ENCODE measurements around the gene ANKHD1.

The ANKHD1 gene

GRCh38 chr5:140569197-140569596 lies 167.6 kb downstream of the ANKHD1 start:
- no peak for DNase-seq (ENCODE audit: low read depth in 1 of 2, low spot score in 1 of 2)
- Histone ChIP-seq H3K4me3 (replicated peaks; ENCODE audit: insufficient read depth, low read length) (no peak overlapping the region), H3K27me3 (ENCODE audit: insufficient read depth, poor library complexity, severe bottlenecking) (no peaks in the 10 kb centered on the region), H3K27ac (replicated peaks) (no peak overlapping the region)
- TF ChIP-seq POLR2AphosphoS5 (IDR thresholded peaks at IDR 0.05; ENCODE audit: low read depth): no peak
- TF ChIP-seq, protein P1, sequence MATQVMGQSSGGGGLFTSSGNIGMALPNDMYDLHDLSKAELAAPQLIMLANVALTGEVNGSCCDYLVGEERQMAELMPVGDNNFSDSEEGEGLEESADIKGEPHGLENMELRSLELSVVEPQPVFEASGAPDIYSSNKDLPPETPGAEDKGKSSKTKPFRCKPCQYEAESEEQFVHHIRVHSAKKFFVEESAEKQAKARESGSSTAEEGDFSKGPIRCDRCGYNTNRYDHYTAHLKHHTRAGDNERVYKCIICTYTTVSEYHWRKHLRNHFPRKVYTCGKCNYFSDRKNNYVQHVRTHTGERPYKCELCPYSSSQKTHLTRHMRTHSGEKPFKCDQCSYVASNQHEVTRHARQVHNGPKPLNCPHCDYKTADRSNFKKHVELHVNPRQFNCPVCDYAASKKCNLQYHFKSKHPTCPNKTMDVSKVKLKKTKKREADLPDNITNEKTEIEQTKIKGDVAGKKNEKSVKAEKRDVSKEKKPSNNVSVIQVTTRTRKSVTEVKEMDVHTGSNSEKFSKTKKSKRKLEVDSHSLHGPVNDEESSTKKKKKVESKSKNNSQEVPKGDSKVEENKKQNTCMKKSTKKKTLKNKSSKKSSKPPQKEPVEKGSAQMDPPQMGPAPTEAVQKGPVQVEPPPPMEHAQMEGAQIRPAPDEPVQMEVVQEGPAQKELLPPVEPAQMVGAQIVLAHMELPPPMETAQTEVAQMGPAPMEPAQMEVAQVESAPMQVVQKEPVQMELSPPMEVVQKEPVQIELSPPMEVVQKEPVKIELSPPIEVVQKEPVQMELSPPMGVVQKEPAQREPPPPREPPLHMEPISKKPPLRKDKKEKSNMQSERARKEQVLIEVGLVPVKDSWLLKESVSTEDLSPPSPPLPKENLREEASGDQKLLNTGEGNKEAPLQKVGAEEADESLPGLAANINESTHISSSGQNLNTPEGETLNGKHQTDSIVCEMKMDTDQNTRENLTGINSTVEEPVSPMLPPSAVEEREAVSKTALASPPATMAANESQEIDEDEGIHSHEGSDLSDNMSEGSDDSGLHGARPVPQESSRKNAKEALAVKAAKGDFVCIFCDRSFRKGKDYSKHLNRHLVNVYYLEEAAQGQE (IDR thresholded peaks at IDR 0.05; ENCODE audit: insufficient replicate concordance, low read depth): no peak
- no peak for TF ChIP-seq SPI1 (IDR thresholded peaks at IDR 0.05; ENCODE audit: borderline replicate concordance, low read depth)
- TF ChIP-seq CTCF (IDR thresholded peaks at IDR 0.05; ENCODE audit: insufficient read depth, low read length): no peak

- TF ChIP-seq CTCF (IDR thresholded peaks at IDR 0.05; ENCODE audit: insufficient read depth, low read length) (no peak), POLR2AphosphoS5 (IDR thresholded peaks at IDR 0.05; ENCODE audit: low read depth) (no peak), SPI1 (IDR thresholded peaks at IDR 0.05; ENCODE audit: borderline replicate concordance, low read depth) (no peak), GABPA (IDR thresholded peaks at IDR 0.05; ENCODE audit: low read depth) (no peak)
- TF ChIP-seq, protein P1 (IDR thresholded peaks at IDR 0.05; ENCODE audit: insufficient replicate concordance, low read depth): no peak
- Histone ChIP-seq H3K27ac (replicated peaks) (no peak overlapping the region), H3K4me3 (replicated peaks; ENCODE audit: insufficient read depth, low read length) (no peak overlapping the region), H3K27me3 (ENCODE audit: insufficient read depth, poor library complexity, severe bottlenecking) (no peaks in the 10 kb centered on the region)
- DNase-seq (ENCODE audit: low read depth in 1 of 2, low spot score in 1 of 2): no peak
Measured at GRCh38 chr5:140570058-140570457, 168.4 kb downstream of the ANKHD1 start.

DNA sequence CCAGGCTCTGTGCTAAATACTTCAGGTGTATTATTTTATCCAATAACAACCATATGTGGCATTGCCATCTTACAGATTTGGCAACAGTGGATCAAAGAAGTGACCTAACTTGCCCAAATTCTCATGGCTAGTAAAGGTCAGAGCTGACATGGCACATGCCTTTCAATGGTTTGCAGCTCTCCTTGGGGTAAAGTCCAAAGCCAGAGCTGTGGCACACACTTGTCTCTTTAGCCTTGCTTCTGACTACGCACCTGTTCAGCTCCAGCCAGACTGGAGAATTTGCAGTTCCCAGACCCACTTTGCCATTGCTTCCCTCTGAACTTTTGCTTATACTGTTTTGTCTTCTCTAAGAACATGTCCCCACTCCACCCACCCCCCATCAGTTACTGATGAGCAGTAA lies 168.9 kb downstream of the ANKHD1 start:
- TF ChIP-seq CTCF (IDR thresholded peaks at IDR 0.05; ENCODE audit: insufficient read depth, low read length) (no peak), GABPA (IDR thresholded peaks at IDR 0.05; ENCODE audit: low read depth) (no peak), SPI1 (IDR thresholded peaks at IDR 0.05; ENCODE audit: borderline replicate concordance, low read depth) (no peak), POLR2AphosphoS5 (IDR thresholded peaks at IDR 0.05; ENCODE audit: low read depth) (no peak)
- TF ChIP-seq, protein P1 (IDR thresholded peaks at IDR 0.05; ENCODE audit: insufficient replicate concordance, low read depth): no peak
- DNase-seq (ENCODE audit: low read depth in 1 of 2, low spot score in 1 of 2): no peak
- H3K27me3 ChIP-seq (ENCODE audit: insufficient read depth, poor library complexity, severe bottlenecking): no peaks in the 10 kb centered on the region
- no peak overlapping the region for H3K27ac ChIP-seq (replicated peaks)
- H3K4me3 ChIP-seq (replicated peaks; ENCODE audit: insufficient read depth, low read length): no peak overlapping the region
